Activated naive CD4-positive, alpha-beta T cell treated with anti-CD3 and anti-CD28 coated beads, Interleukin-2, amount 10 ng/mL, durations not matched to agents 7 days and 5 days (primary cell): Measurements from ENCODE around the gene PADI1.

Source experiments
- CTCF ChIA-PET: fragments of 350-600 bp; sonication (Branson Sonifier 250); formaldehyde crosslinking; loops from one replicate; lab custom pipeline; 2021; ENCODE audit warnings: antibody characterized with exemption; lab: Charles Lee
- DNase-seq: peaks from one replicate; pipeline ENCODE4 v3.0.0-alpha.2; 2020
- H3K27ac Mint-ChIP-seq: one replicate; pipeline ENCODE4 v1.8.0; 2021; ENCODE audit warnings: mild to moderate bottlenecking, moderate library complexity, mixed read lengths
- H3K27me3 Mint-ChIP-seq: one replicate; pipeline ENCODE4 v1.8.0; 2021; ENCODE audit warnings: mild to moderate bottlenecking, mixed read lengths
- H3K36me3 Mint-ChIP-seq: one replicate; pipeline ENCODE4 v1.8.0; 2021; ENCODE audit warnings: mixed read lengths
- H3K4me1 Mint-ChIP-seq: one replicate; pipeline ENCODE4 v1.8.0; 2021; ENCODE audit warnings: mixed read lengths
- H3K4me3 Mint-ChIP-seq: one replicate; pipeline ENCODE4 v1.8.0; 2021; ENCODE audit warnings: mild to moderate bottlenecking, moderate library complexity, mixed read lengths
- H3K9me3 Mint-ChIP-seq: one replicate; pipeline ENCODE4 v1.8.0; 2021; ENCODE audit warnings: mixed read lengths

PADI1 gene

GRCh38 chr1:17188217-17188616, 16.7 kb upstream of the PADI1 start:
- Mint-ChIP-seq H3K27me3 (peaks cover 37% of the 10 kb centered on the region), H3K4me1 (peaks cover 17% of the 10 kb centered on the region)
- CTCF ChIA-PET: no interaction called here

GRCh38 chr1:17188889-17189631, 15.9 kb upstream of the PADI1 start:
- CTCF ChIA-PET: no interaction called here
- no peak for DNase-seq
- Mint-ChIP-seq H3K36me3 (no peaks in the 10 kb centered on the region), H3K27ac (no peak overlapping the region), H3K4me3 (no peak overlapping the region), H3K4me1 (peaks cover 16% of the 10 kb centered on the region), H3K9me3 (peaks cover 15% of the 10 kb centered on the region), H3K27me3 (peaks cover 45% of the 10 kb centered on the region)

More at GRCh38 chr1:17188217-17188616, 16.7 kb upstream of the PADI1 start:
- no peak for DNase-seq
- H3K9me3 Mint-ChIP-seq: peaks cover 15% of the 10 kb centered on the region
- H3K36me3 Mint-ChIP-seq: no peaks in the 10 kb centered on the region
- no peak overlapping the region for H3K27ac Mint-ChIP-seq
- H3K4me3 Mint-ChIP-seq: no peak overlapping the region

- Mint-ChIP-seq H3K36me3 (no peaks in the 10 kb centered on the region), H3K27me3 (peaks cover 50% of the 10 kb centered on the region)
- CTCF ChIA-PET: no interaction called here
Observed at GRCh38 chr1:17189632-17189990, 15.3 kb upstream of the PADI1 start.

GRCh38 chr1:17190010-17190995, 14.6 kb upstream of the PADI1 start:
- CTCF ChIA-PET: no interaction called here
- Mint-ChIP-seq H3K27ac (no peak overlapping the region), H3K9me3 (peaks cover 15% of the 10 kb centered on the region), H3K4me3 (no peak overlapping the region), H3K36me3 (no peaks in the 10 kb centered on the region), H3K4me1 (peaks cover 16% of the 10 kb centered on the region), H3K27me3 (peaks cover 55% of the 10 kb centered on the region)
- no peak for DNase-seq

More at GRCh38 chr1:17189632-17189990, 15.3 kb upstream of the PADI1 start:
- no peak overlapping the region for H3K4me3 Mint-ChIP-seq
- no peak overlapping the region for H3K27ac Mint-ChIP-seq
- H3K4me1 Mint-ChIP-seq: peaks cover 16% of the 10 kb centered on the region
- no peak for DNase-seq
- H3K9me3 Mint-ChIP-seq: peaks cover 15% of the 10 kb centered on the region

GRCh38 chr1:17191990-17192242, 13.0 kb upstream of the PADI1 start:
- peaks cover 59% of the 10 kb centered on the region for H3K27me3 Mint-ChIP-seq
- peaks cover 15% of the 10 kb centered on the region for H3K9me3 Mint-ChIP-seq
- DNase-seq: no peak
- H3K36me3 Mint-ChIP-seq: no peaks in the 10 kb centered on the region
- H3K27ac Mint-ChIP-seq: no peak overlapping the region
- H3K4me3 Mint-ChIP-seq: no peak overlapping the region
- peaks cover 5% of the 10 kb centered on the region for H3K4me1 Mint-ChIP-seq
- CTCF ChIA-PET: no interaction called here

GRCh38 chr1:17192394-17193221, 12.3 kb upstream of the PADI1 start:
- Mint-ChIP-seq H3K4me1 (peaks cover 5% of the 10 kb centered on the region), H3K27me3 (peaks cover 63% of the 10 kb centered on the region), H3K27ac (no peak overlapping the region), H3K9me3 (peaks cover 15% of the 10 kb centered on the region), H3K4me3 (no peak overlapping the region), H3K36me3 (no peaks in the 10 kb centered on the region)
- DNase-seq: no peak
- CTCF ChIA-PET: no interaction called here

GRCh38 chr1:17193222-17194132, 11.5 kb upstream of the PADI1 start:
- CTCF ChIA-PET: no interaction called here
- Mint-ChIP-seq H3K4me1 (peaks cover 5% of the 10 kb centered on the region), H3K4me3 (no peak overlapping the region), H3K9me3 (peaks cover 9% of the 10 kb centered on the region), H3K36me3 (no peaks in the 10 kb centered on the region), H3K27ac (no peak overlapping the region), H3K27me3 (peaks cover 71% of the 10 kb centered on the region)
- DNase-seq: no peak

- Mint-ChIP-seq H3K4me3 (no peak overlapping the region), H3K4me1 (peaks cover 5% of the 10 kb centered on the region), H3K27ac (no peak overlapping the region), H3K9me3 (peaks cover 2% of the 10 kb centered on the region), H3K27me3 (peaks cover 77% of the 10 kb centered on the region), H3K36me3 (no peaks in the 10 kb centered on the region)
- CTCF ChIA-PET: no interaction called here
- DNase-seq: no peak
Observed at GRCh38 chr1:17194133-17194475, 10.8 kb upstream of the PADI1 start.

GRCh38 chr1:17194615-17195528, 10.1 kb upstream of the PADI1 start:
- peaks cover 8% of the 10 kb centered on the region for H3K4me1 Mint-ChIP-seq
- no peak overlapping the region for H3K4me3 Mint-ChIP-seq
- CTCF ChIA-PET: no interaction called here
- H3K27ac Mint-ChIP-seq: no peak overlapping the region
- H3K27me3 Mint-ChIP-seq: peaks cover 84% of the 10 kb centered on the region
- no peak for DNase-seq
- no peaks in the 10 kb centered on the region for H3K36me3 Mint-ChIP-seq
- H3K9me3 Mint-ChIP-seq: no peaks in the 10 kb centered on the region

- peaks cover 78% of the 10 kb centered on the region for H3K27me3 Mint-ChIP-seq
- no peak overlapping the region for H3K4me3 Mint-ChIP-seq
- H3K27ac Mint-ChIP-seq: no peak overlapping the region
- H3K36me3 Mint-ChIP-seq: no peaks in the 10 kb centered on the region
- DNase-seq: no peak
- CTCF ChIA-PET: no interaction called here
- H3K9me3 Mint-ChIP-seq: no peaks in the 10 kb centered on the region
- H3K4me1 Mint-ChIP-seq: peaks cover 12% of the 10 kb centered on the region
Observed at GRCh38 chr1:17195731-17196130, 9.2 kb upstream of the PADI1 start.

GRCh38 chr1:17196496-17197185, 8.3 kb upstream of the PADI1 start:
- CTCF ChIA-PET: no interaction called here
- H3K4me3 Mint-ChIP-seq: no peak overlapping the region
- peaks cover 19% of the 10 kb centered on the region for H3K4me1 Mint-ChIP-seq

GRCh38 chr1:17197696-17198095, 7.2 kb upstream of the PADI1 start:
- CTCF ChIA-PET: no interaction called here
- no peaks in the 10 kb centered on the region for H3K36me3 Mint-ChIP-seq
- H3K4me3 Mint-ChIP-seq: no peak overlapping the region
- no peak overlapping the region for H3K27ac Mint-ChIP-seq
- no peaks in the 10 kb centered on the region for H3K9me3 Mint-ChIP-seq
- H3K27me3 Mint-ChIP-seq: peaks cover 67% of the 10 kb centered on the region
- no peak for DNase-seq
- peaks cover 26% of the 10 kb centered on the region for H3K4me1 Mint-ChIP-seq

More at GRCh38 chr1:17196496-17197185, 8.3 kb upstream of the PADI1 start:
- no peaks in the 10 kb centered on the region for H3K36me3 Mint-ChIP-seq
- no peak overlapping the region for H3K27ac Mint-ChIP-seq
- DNase-seq: peak; percentile 5
- H3K27me3 Mint-ChIP-seq: peaks cover 77% of the 10 kb centered on the region
- no peaks in the 10 kb centered on the region for H3K9me3 Mint-ChIP-seq
